ENCODE data around the gene C1orf226.
"Not testable (repeated sequence)": the region's sequence is repeated elsewhere in the genome, so short reads cannot be mapped to it uniquely, and the experiment has no call there.

C1orf226 gene

DNA sequence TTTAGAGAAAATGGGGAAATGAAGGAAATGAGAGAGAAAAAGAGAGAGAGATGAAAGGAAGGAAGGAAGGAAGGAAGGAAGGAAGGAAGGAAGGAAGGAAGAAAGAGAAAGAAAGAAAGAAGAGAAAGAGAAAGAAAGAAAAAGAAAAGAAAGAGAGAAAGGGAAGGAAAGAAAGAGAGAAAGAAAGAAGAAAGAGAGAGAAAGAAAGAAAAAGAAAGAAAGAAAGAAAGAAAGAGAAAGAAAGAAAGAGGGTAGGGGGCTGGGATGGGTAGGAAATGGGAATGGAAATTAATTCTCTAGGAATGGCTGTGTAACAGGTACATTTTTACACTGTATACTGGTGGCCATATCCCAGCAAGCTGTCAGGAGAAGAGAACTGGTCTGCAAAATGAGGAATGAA is 34.7 kb downstream of the C1orf226 start:
- DNase-seq = no peak

DNA sequence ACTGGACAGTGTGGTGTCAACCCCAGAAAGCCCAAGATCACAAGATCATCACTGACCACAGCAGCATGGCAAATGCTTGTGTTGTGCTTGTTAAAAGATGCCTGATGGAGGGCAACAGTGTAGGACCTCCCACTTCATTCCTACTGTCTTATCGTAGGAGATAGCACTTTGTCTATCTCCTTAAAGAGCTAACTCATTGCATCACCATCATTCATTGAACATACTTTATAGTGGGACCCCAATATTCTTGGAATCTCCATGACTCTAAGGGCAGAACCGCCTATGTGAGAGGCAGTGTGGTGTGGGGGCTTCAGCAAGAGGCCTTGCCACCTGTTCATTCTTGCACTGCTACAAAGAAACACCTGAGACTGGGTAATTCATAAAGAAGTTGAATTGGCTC is 35.4 kb downstream of the C1orf226 start:
- DNase-seq = no peak

DNA sequence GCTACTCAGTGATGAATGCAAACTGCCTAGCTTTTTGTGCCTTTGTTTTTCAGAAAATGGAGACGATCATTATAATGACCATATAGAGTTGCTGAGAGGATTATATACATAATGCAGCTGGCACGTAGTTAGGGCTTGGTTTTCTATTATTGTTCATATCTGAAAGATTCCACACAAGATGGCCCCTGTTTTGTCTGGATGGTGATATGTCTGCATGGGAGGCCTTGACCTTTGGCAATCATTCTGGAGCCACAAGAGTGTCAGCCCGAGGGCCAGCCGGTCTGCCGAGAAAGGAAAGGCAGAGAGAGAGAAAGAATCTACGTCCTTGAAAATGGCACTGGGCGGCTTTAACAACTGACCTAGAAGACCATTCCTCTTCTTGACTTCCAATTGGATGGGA is 36.1 kb downstream of the C1orf226 start:
- no peak for DNase-seq

DNA sequence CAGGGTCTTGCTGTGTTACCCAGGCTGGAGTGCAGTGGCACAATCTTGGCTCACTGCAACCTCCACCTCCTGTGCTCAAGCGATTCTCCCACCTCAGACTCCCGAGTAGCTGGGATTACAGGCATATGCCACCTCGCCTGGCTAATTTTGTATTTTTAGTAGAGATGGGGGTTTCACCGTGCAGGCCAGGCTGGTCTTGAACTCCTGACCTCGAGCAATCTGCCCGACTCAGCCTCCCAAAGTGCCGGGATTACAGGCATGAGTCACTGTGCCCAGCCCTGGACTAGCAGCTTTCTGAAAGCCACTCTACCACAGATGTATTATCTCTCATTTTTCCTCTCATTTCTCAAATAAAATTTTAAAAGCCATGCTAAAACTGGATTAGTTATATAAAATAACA is 37.1 kb downstream of the C1orf226 start:
- DNase-seq = not testable (repeated sequence)

DNA sequence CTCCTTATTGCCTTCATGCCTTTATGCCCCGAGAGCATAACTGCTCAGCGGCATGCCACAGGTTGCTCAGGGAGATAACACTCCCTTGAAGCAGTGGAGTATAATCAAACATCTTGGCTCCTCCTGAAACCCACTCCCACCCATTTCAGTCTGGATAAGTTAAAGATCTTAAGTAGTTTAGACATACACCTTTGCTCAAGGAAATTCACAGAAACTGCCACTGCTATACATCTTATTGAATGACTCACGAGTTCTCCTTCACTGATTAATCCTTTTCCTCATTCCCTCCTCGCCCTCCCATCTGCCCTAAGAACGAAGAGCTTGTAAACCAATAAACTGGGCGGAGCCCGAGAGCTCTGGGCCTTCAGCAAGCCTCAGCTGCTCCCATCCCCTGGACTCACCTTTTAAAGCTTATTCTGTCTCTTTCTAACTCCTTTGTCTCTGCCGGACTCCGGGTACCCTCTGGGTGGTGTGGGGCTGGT is 38.0 kb downstream of the C1orf226 start:
- DNase-seq = not testable (repeated sequence)

DNA sequence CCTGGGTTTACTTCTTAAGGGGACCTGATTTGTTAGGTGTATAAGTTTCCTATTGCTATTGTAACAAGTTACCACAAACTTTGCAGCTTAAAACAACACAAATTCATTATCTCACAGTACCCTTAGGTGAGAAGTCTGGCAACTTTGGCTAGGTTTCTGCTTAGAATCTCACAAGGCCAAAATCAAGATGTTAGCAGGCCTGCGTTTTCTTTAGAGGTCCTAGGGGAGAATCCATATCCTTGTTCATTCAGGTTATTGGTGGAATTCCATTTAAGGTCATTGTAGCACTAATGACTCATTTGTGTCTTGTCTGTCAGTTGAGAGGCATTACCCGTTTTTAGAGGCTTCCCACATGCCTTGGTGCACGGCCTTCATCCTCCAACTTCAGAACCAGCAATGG is 38.6 kb downstream of the C1orf226 start:
- no peak for DNase-seq

DNA sequence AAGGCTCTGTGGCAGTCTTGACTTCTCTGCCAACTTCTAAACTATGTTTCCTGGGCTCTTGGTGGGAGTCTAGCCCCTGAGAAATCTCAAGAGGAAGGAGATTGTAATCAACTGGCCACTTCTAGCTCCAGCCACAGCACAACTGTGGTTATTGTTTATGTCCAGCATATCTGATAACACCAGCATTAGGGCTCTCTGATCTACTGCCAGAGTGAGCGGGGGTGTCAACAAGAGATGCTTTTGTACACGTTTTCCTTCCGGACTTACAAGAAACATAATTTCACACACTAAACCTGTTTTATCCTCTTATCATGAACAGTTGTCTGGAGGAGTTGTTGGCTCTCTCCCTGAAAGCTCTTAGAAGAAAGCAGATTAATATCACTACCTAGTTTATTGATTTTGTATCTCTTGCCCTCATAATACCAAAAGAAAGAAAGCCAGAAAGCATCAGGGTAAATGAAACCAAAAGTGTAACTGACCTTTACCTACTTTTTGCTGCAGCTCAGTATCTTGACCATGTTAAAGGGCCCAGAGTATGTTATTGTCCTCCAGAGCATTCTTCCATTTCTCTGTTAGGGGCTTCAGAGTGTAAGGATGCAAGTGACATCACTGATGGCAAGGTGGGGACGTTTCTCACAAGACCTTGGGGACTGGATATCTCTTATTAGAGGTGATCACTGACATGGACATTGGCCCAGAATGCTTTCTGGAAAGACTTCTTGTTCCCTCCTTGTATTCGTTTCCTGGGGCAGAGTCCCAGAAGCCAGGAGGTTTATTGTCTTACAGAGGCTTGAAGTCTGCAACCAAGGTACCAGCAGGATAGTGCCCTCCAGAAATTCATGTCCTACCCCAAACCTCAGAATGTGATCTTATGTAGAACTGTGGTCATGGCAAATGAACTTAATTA is 40.0 kb downstream of the C1orf226 start:
- DNase-seq = no peak

DNA sequence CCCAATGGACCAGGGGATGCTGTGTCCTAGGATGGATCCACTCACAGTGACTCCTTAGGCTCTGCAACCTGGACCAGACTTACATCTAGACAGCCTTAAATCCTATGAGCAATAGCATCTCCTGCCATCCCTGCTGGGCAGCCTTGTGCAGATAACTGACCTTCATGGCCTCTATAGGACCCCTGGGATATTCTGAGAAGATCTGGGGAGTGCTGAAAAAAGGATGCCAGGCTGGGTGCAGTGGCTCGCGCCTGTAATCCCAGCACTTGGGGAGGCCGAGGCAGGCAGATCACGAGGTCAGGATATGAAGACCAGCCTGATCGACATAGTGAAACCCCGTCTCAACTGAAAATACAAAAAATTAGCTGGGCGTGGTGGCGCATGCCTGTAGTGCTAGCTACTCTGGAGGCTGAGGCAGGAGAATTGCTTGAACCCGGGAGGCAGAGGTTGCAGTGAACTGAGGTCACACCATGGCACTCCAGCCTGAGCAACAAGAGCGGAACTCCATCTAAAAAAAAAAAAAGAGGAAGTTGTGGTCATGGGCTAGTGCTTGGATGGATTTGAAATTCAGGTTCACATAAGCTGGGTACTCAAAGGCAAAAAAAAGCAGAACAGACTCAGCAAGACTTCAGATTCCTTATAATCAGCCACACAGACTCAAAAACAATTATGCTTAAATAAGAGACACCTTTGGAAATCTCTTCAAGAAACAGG is 41.3 kb downstream of the C1orf226 start:
- DNase-seq = no peak

DNA sequence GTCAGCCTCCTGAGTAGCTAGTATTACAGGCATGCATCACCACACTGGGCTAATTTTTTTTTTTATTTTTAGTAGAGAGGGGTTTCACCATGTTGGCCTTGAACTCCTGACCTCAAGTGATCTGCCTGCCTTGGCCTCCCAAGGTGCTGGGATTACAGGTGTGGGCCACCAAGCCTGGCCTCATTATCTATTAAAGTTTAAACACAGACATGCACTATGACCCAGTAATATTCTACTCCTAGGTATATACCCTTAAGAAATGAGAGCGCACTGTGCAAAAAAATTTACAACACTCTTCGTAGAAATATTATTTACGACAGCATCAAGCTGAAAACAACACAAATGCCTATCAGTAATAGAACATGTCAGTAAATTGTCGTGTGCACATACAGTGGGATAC is 49.1 kb downstream of the C1orf226 start:
- no peak for DNase-seq

DNA sequence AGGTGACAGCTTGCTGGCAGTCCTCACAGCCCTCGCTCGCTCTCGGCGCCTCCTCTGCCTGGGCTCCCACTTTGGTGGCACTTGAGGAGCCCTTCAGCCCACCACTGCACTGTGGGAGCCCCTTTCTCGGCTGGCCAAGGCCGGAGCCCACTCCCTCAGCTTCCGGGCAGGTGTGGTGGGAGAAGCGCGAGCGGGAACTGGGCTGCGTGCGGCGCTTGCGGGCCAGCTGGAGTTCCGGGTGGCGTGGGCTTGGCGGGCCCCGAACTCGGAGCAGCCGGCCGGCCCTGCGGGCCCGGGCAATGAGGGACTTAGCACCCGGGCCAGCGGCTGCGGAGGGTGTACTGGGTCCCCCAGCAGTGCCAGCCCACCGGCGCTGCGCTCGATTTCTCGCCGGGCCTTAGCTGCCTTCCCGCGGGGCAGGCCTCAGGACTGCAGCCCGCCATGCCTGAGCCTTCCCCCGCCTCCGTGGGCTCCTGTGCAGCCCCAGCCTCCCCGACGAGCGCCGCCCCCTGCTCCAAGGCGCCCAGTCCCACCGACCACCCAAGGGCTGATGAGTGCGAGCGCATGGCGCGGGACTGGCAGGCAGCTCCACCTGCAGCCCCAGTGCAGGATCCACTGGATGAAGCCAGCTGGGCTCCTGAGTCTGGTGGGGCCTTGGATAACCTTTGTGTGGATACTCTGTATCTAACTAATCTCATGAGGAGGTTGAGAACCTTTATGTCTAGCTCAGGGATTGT is 51.6 kb downstream of the C1orf226 start:
- DNase-seq = not testable (repeated sequence)

Data from NCI-H345 (cell line).